H9 (cell line): Measurements from ENCODE around the gene KCNMB1. TPM values are rescaled to one million over a fixed set of nuclear protein-coding genes. Genes with fewer than 3 reads are reported as not detected.

Experiments used
- DNase-seq: peaks from one replicate; pipeline ENCODE4 v3.0.0-alpha.2; 2017
- H2AFZ ChIP-seq: one replicate; pipeline ENCODE4 v1.6.1; 2013; ENCODE audit warnings: mild to moderate bottlenecking, low read length, control low read depth, moderate library complexity
- H2AK5ac ChIP-seq: 2 replicates; pipeline ENCODE4 v1.6.1; 2013; ENCODE audit warnings: low read length, control low read depth, mixed read lengths; ENCODE audit not compliant: insufficient read length
- H2BK120ac ChIP-seq: one replicate; pipeline ENCODE4 v1.6.1; 2013; ENCODE audit warnings: low read depth, mild to moderate bottlenecking, low read length, control low read depth, inconsistent platforms; ENCODE audit not compliant: poor library complexity, severe bottlenecking
- H2BK12ac ChIP-seq: 2 replicates; pipeline ENCODE4 v1.6.1; 2013; ENCODE audit warnings: low read length, control low read depth, mixed read lengths, low read depth; ENCODE audit not compliant: insufficient read length
- H2BK15ac ChIP-seq: 2 replicates; pipeline ENCODE4 v1.6.1; 2013; ENCODE audit warnings: low read depth, low read length, control low read depth
- H2BK20ac ChIP-seq: one replicate; pipeline ENCODE4 v1.6.1; 2013; ENCODE audit warnings: low read depth, mild to moderate bottlenecking, low read length, control low read depth, inconsistent platforms; ENCODE audit not compliant: poor library complexity, severe bottlenecking
- H2BK5ac ChIP-seq: 2 replicates; pipeline ENCODE4 v1.6.1; 2013; ENCODE audit warnings: low read length, control low read depth, mixed read lengths; ENCODE audit not compliant: insufficient read length
- H3K14ac ChIP-seq: 2 replicates; pipeline ENCODE4 v1.6.1; 2013; ENCODE audit warnings: low read length, control low read depth; ENCODE audit not compliant: insufficient read depth
- H3K18ac ChIP-seq: 2 replicates; pipeline ENCODE4 v1.6.1; 2013; ENCODE audit warnings: low read depth, mild to moderate bottlenecking, mixed read lengths, low read length, control low read depth; ENCODE audit not compliant: insufficient read length
- H3K23ac ChIP-seq: 2 replicates; pipeline ENCODE4 v1.6.1; 2013; ENCODE audit warnings: low read length, control low read depth, mixed read lengths, low read depth; ENCODE audit not compliant: insufficient read length
- H3K23me2 ChIP-seq: 2 replicates; pipeline ENCODE4 v1.6.1; 2013; ENCODE audit warnings: low read depth, mild to moderate bottlenecking, mixed read lengths, low read length, control low read depth; ENCODE audit not compliant: insufficient read length, poor library complexity, severe bottlenecking
- H3K27ac ChIP-seq: 2 replicates; pipeline ENCODE4 v1.5.1; 2013; ENCODE audit warnings: low read length, control low read depth, mixed read lengths, low read depth; ENCODE audit not compliant: insufficient read length
- H3K27me3 ChIP-seq: 2 replicates; pipeline ENCODE4 v1.6.1; 2013; ENCODE audit warnings: low read length, control low read depth, inconsistent platforms; ENCODE audit not compliant: insufficient read depth
- H3K4ac ChIP-seq: 2 replicates; pipeline ENCODE4 v1.6.1; 2013; ENCODE audit warnings: low read depth, mild to moderate bottlenecking, control low read depth, inconsistent platforms, low read length, moderate library complexity
- H3K4me1 ChIP-seq: 2 replicates; pipeline ENCODE4 v1.6.1; 2013; ENCODE audit warnings: low read length, control low read depth, inconsistent platforms; ENCODE audit not compliant: insufficient read depth
- H3K4me2 ChIP-seq: 2 replicates; pipeline ENCODE4 v1.6.1; 2013; ENCODE audit warnings: low read length, control low read depth, mixed read lengths; ENCODE audit not compliant: insufficient read length, insufficient read depth
- H3K56ac ChIP-seq: 2 replicates; pipeline ENCODE4 v1.6.1; 2013; ENCODE audit warnings: low read depth, mild to moderate bottlenecking, mixed read lengths, low read length, control low read depth; ENCODE audit not compliant: insufficient read length
- H3K79me1 ChIP-seq: 2 replicates; pipeline ENCODE4 v1.6.1; 2013; ENCODE audit warnings: low read depth, mild to moderate bottlenecking, moderate library complexity, low read length, control low read depth, inconsistent platforms; ENCODE audit not compliant: insufficient read depth, poor library complexity, severe bottlenecking
- H3K79me2 ChIP-seq: 2 replicates; pipeline ENCODE4 v1.6.1; 2013; ENCODE audit warnings: low read length, control low read depth, inconsistent platforms; ENCODE audit not compliant: insufficient read depth
- H3K9ac ChIP-seq: 2 replicates; pipeline ENCODE4 v1.6.1; 2013; ENCODE audit warnings: low read length, control low read depth, mixed read lengths; ENCODE audit not compliant: insufficient read length; ENCODE audit errors: extremely low read depth
- H3K9me3 ChIP-seq: one replicate; pipeline ENCODE4 v1.6.1; 2013; ENCODE audit warnings: low read depth, low read length, inconsistent platforms; ENCODE audit not compliant: control insufficient read depth
- H3T11ph ChIP-seq: one replicate; pipeline ENCODE4 v1.6.1; 2013; ENCODE audit warnings: mild to moderate bottlenecking, low read length, control low read depth, inconsistent platforms
- H4K20me1 ChIP-seq: one replicate; pipeline ENCODE4 v1.6.1; 2013; ENCODE audit not compliant: control insufficient read depth, insufficient read length, insufficient read depth
- H4K5ac ChIP-seq: 2 replicates; pipeline ENCODE4 v1.6.1; 2013; ENCODE audit warnings: low read depth, mild to moderate bottlenecking, mixed read lengths, low read length, control low read depth; ENCODE audit not compliant: insufficient read length
- H4K8ac ChIP-seq: replicated peaks from 2 replicates; pipeline ENCODE4 v1.6.1; 2013; ENCODE audit warnings: low read length, control low read depth, mixed read lengths, low read depth; ENCODE audit not compliant: insufficient read length
- H4K91ac ChIP-seq: 2 replicates; pipeline ENCODE4 v1.6.1; 2013; ENCODE audit warnings: low read depth, mild to moderate bottlenecking, moderate library complexity, mixed read lengths, low read length, control low read depth; ENCODE audit not compliant: insufficient read length
- H3K27ac Mint-ChIP-seq, 3 experiments: 2 replicates in 2 of 3; 3 replicates in 1 of 3; pipeline ENCODE4 v1.8.0; 2020 to 2021; ENCODE audit warnings: mixed read lengths in 3 of 3, mild to moderate bottlenecking in 1 of 3, moderate library complexity in 1 of 3
- H3K27me3 Mint-ChIP-seq: 2 replicates; pipeline ENCODE4 v1.8.0; 2021; ENCODE audit warnings: low read depth, mild to moderate bottlenecking, moderate library complexity, mixed read lengths
- H3K36me3 Mint-ChIP-seq, 3 experiments: 2 replicates in 2 of 3; 3 replicates in 1 of 3; pipeline ENCODE4 v1.8.0; 2020 to 2021; ENCODE audit warnings: low read depth in 3 of 3, mixed read lengths in 3 of 3; ENCODE audit not compliant: insufficient read depth in 1 of 3
- H3K4me1 Mint-ChIP-seq, 2 experiments: 2 replicates each; pipeline ENCODE4 v1.8.0; 2020; ENCODE audit warnings: mixed read lengths in 2 of 2
- H3K4me3 Mint-ChIP-seq, 2 experiments: 2 replicates in 1 of 2; 3 replicates in 1 of 2; pipeline ENCODE4 v1.8.0; 2020 to 2021; ENCODE audit warnings: mild to moderate bottlenecking in 2 of 2, mixed read lengths in 2 of 2, moderate library complexity in 1 of 2
- H3K9me3 Mint-ChIP-seq, 2 experiments: 2 replicates in 1 of 2; 3 replicates in 1 of 2; pipeline ENCODE4 v1.8.0; 2020; ENCODE audit warnings: mild to moderate bottlenecking in 2 of 2, mixed read lengths in 2 of 2, moderate library complexity in 1 of 2
- CTCF ChIP-seq: fragments of 200-600 bp; sonication (generic); conservative IDR thresholded peaks from 3 replicates; pipeline ENCODE4 v1.8.0; 2021; ENCODE audit warnings: antibody characterized with exemption, mild to moderate bottlenecking
- WGBS: extraction: QIAGEN DNeasy Blood & Tissue Kit; methylation state at CpG from one replicate; pipeline ENCODE4 v1.1.7; 2013; ENCODE audit warnings: missing lambda C conversion rate, low lambda C conversion rate, mixed read lengths; ENCODE audit not compliant: insufficient read length; ENCODE audit errors: extremely low coverage; 5-methylcytosine and 5-hydroxymethylcytosine counted together
- total RNA-seq: library from RNA; stranded (reverse); gene quantifications from 2 replicates; pipeline ENCODE4 v1.2.1, GENCODE V29; 2021

KCNMB1 gene
- total RNA-seq, 1 experiment from 2014 or later, result 0.28 TPM

- Histone ChIP-seq H2BK12ac (no peak overlapping the region), H2AFZ (no peak overlapping the region), H3K4me1 (peaks cover 3% of the 10 kb centered on the region), H3K9ac (no peak overlapping the region), H3K14ac (no peak overlapping the region), H3K23me2 (no peaks in the 10 kb centered on the region), H3K27ac (no peak overlapping the region), H3K18ac (no peak overlapping the region), H3K9me3 (no peaks in the 10 kb centered on the region), H4K8ac (no peak overlapping the region), H3K27me3 (no peaks in the 10 kb centered on the region), H3K79me2 (no peaks in the 10 kb centered on the region), H2BK20ac (no peak overlapping the region), H4K91ac (no peak overlapping the region), H3K4me2 (no peak overlapping the region), H3K4ac (no peak overlapping the region), H3K56ac (no peak overlapping the region), H3K79me1 (no peaks in the 10 kb centered on the region), H2AK5ac (no peak overlapping the region), H2BK15ac (no peak overlapping the region), H2BK120ac (no peak overlapping the region), H3K23ac (no peak overlapping the region), H2BK5ac (no peak overlapping the region), H4K20me1 (no peaks in the 10 kb centered on the region), H3T11ph (no peak overlapping the region), H4K5ac (no peak overlapping the region)
- DNase-seq, result no peak
- TF ChIP-seq CTCF, result no peak
- Mint-ChIP-seq H3K4me3 (no peak overlapping the region), H3K27me3 (peaks cover 2% of the 10 kb centered on the region), H3K9me3 (peaks cover 5 to 14% of the 10 kb centered on the region in 2 experiments; a peak in 4 of 5 replicates), H3K27ac (no peak overlapping the region; a peak in 1 of 7 replicates), H3K4me1 (peaks cover 58 to 61% of the 10 kb centered on the region in 2 experiments), H3K36me3 (peaks cover 8 to 13% (median 10%) of the 10 kb centered on the region in 3 experiments)
- no CpG with 5 or more reads among the region's 2 CpGs for WGBS
These were observed 16.6 kb upstream of the KCNMB1 start for GRCh38 chr5:170405817-170406216.
